Measurements from ENCODE around the gene SIPA1L3.
"Not testable (repeated sequence)": the region's sequence is repeated elsewhere in the genome, so short reads cannot be mapped to it uniquely, and the experiment has no call there.

SIPA1L3 gene

GRCh38 chr19:38046254-38047048 lies 139.4 kb downstream of the SIPA1L3 start:
- peak; percentile 19 for DNase-seq

DNA sequence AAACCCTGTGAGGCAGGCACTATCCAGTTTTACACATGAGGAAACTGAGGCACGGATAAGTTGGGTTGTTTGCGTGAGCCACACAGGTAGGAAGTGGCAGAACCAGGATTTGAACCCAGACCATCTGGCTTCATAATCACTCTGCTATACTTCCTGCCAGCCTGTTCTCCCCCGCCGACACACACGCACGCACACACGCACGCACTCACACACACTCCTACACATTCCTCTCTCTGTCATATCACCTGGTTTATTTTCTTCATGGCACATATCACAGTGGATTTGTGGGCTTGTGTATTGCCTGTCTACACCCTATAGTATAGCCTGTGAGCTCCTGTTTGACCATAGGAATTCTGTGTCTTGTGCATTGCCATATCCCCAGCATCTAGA lies 140.0 kb downstream of the SIPA1L3 start:
- no peak for DNase-seq

DNA sequence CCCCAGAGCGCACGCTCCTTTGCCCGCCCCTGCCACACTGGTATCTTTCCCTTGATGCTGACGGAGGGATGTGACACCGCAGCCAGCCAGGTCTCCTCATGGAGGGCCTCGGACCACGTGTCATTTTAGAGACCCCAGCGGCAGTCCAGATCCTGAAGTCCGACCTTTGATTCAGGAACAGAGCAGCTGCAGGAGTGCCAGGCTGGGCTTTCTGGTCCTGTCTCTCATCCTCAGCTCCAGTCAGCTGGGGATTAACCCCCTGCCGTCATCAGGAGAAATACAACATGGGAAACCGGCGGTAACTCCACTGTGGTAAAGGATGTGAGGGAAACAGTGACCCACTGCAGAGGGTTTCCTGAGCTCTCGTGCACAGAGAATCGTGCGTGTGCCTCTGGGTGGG lies 140.6 kb downstream of the SIPA1L3 start:
- no peak for DNase-seq

GRCh38 chr19:38049105-38049649 lies 142.2 kb downstream of the SIPA1L3 start:
- DNase-seq: peak; percentile 79

DNA sequence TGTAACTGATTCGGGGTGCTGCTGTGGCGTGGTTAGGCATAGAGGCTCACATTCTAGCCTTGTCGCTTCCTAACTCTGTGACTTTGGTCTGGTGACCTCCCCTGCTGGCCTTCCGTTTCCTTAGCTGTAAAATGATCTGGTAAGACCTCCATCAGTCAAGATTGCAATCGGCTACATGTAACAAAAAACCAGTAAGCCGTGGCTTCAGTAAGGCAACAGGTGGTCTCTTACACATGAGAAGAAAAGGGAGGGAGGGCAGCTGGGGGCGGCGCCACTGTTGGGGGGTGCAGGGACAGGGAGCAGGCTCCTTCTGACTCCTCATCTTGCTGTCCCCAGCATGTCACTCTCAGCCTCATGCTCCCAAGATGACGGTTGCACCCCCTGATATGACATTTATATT lies 148.0 kb downstream of the SIPA1L3 start:
- no peak for DNase-seq

DNA sequence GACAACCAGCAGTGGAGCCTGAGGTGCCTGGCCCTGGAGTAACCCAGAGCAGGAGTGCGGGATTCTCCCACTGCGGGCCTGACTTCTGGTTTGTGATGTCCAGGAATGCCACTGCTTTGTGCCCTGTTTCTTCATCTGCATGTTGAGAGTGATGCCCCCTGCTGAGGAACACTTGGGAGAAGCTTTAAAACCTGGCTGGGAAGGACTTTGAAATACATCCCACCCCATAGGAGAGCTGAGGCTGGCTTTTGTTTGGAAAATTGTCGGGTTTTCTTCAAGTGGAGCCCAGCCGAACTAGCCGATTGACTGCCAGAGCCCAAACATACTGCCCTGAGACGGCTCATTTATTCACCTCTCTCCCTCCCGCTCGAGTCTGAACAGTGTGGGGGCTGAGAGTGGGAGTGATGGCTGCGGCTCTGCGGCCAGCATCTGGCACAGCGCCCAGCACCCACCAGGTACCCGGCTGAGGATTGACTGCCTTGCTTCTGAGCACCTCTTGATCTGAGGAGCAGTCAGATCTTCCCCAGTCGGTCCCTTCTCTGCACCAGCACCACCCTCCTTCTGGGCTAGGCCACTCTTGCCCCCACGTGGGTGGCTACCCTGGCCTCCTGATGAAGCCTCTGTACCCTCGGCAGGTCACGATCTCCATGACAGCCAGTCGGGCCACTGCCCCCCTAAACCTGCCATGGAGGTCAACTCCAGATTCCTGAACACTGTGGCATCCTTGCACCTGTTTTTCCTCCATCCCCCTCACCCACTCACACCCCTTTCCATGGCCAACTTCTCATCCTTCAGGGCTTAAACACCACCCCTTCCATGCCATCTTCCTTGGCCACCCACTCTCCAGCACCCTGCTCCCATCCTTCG lies 148.9 kb downstream of the SIPA1L3 start:
- no peak for DNase-seq

DNA sequence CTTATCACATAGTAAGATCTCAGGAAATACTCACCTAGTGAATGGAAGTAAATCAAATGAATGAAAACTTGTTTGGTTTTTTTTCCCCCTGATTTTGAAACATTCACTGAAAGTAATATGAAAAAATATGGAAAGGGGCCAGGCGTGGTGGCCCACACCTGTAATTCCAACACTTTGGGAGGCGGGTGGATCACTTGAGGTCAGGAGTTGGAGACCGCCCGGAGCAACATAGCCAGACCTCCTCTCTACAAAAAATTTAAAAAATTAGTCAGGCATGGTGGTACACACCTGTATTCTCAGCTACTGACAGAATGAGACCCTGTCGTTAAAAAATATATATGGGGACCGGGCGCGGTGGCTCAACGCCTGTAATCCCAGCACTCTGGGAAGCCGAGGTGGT lies 149.6 kb downstream of the SIPA1L3 start:
- no peak for DNase-seq

DNA sequence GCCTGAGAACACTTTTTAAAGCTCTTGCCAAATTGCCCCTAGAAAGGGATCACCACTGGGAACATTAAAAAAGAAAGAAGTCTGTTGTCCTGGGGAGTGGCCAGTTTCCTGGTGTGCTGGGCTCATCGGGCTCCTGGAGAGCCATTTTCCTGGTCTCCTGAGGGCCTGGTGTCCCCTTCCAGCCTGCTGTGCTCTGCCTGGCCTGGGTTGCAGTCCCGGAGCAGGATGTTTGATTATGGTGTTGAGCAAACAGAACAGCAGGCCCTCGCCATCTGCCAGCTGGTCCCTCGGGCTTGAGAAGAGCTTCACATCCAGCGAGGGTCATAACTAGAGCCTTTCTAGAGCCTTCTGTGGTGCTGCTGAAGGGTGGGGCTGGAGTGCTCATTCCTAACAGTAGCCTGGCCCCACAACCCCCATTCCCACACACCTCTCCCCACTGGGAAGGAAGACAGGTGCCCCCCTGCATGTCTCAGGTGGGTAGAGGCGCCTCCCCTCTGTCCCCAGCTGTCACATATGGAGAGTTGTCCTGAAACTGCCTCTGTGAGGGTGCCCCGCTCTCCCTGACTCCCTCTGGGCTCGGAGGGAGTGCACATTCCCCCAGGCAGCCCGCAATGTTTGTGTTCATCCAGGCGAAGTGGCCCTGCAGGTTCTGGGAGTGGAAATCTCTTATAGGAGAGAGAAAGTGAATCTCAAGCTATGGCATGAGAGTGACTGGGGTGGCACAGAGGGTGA lies 151.1 kb downstream of the SIPA1L3 start:
- no peak for DNase-seq

- DNase-seq: peak; percentile 14
Measured at GRCh38 chr19:38059897-38060296, 152.9 kb downstream of the SIPA1L3 start.

DNA sequence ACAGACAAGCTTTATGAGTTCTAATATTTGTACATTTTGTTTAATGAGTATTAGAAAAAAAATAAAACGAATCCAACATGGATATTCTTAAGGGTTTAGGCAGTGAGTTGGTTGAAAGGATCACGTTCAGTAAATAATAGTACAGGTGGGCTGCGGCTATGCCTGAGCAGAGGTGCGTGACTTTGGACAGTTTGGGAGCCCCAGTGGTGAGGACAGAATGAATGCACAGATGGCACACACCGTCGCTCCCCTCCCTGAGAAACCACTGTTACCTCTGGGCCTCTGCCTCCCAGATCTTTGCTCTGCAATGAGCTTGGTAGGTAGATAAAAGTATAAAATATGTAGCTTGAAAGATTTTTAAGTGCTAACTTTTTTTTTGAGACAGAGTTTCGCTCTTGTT lies 153.3 kb downstream of the SIPA1L3 start:
- DNase-seq: no peak

- DNase-seq: no peak
Measured at GRCh38 chr19:38061294-38061693, 154.3 kb downstream of the SIPA1L3 start.

GRCh38 chr19:38062959-38063761 lies 156.2 kb downstream of the SIPA1L3 start:
- DNase-seq: no peak

- DNase-seq: no peak
Measured at GRCh38 chr19:38063928-38064327, 156.9 kb downstream of the SIPA1L3 start.

DNA sequence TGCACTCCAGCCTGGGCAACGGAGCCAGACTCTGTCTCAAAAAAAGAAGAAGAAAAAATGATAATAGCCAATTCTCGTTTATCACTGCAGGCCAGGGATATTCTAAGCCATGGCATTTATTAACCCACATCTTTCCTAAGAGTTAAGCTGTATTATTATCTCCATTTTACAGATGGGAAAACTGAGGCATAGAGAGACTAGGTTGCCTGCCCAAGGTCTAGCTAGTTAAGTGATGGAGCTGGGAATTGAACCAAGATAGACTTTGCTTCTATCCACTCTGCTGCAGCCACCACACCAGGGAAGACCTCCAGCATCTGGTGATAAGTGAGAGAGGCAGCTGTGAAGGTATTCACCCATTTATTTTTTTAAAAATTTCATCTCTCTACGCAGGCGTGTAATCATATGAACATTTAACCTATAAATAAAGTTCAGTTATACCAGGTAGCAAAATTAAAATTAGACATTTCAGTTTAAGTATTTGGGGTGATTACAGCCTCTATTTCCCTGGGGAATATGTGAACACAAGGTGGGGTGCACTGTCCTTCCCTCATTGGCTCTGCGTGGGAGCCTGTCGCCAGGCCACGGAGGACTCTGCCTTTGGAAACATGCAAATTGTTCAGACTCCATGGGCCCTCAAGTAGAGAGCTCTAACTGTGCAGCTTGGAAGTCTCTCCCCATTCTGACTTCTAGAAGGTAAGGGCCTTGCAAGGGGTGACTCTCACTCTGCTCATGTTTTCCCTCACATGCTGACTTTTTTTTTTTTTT lies 157.8 kb downstream of the SIPA1L3 start:
- no peak for DNase-seq

GRCh38 chr19:38065775-38066174 lies 158.8 kb downstream of the SIPA1L3 start:
- DNase-seq: not testable (repeated sequence)

GRCh38 chr19:38068826-38069225 lies 161.8 kb downstream of the SIPA1L3 start:
- no peak for DNase-seq

GRCh38 chr19:38070573-38070972 lies 163.6 kb downstream of the SIPA1L3 start:
- DNase-seq: no peak

GRCh38 chr19:38071054-38071453 lies 164.0 kb downstream of the SIPA1L3 start:
- DNase-seq: not testable (repeated sequence)

DNA sequence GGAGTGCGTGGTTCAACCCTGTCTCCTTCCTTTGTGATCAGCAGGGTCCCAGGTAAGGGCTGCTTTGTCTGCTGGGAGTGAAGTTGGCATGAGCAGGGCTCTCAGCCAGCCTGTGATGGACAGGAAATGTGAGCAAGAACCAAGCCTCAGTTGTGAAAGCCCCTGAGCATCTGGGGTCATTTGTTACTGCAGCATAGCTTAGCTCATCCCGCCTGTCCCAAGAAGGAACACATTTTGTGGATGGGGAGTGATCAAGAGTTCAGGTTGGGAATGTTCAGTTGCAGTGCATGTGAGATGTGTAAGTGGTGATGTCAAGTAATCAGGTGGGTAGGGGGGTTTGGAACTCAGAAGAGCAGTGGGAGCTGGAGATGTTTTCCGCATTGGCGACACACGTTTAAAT lies 164.6 kb downstream of the SIPA1L3 start:
- DNase-seq: no peak

DNA sequence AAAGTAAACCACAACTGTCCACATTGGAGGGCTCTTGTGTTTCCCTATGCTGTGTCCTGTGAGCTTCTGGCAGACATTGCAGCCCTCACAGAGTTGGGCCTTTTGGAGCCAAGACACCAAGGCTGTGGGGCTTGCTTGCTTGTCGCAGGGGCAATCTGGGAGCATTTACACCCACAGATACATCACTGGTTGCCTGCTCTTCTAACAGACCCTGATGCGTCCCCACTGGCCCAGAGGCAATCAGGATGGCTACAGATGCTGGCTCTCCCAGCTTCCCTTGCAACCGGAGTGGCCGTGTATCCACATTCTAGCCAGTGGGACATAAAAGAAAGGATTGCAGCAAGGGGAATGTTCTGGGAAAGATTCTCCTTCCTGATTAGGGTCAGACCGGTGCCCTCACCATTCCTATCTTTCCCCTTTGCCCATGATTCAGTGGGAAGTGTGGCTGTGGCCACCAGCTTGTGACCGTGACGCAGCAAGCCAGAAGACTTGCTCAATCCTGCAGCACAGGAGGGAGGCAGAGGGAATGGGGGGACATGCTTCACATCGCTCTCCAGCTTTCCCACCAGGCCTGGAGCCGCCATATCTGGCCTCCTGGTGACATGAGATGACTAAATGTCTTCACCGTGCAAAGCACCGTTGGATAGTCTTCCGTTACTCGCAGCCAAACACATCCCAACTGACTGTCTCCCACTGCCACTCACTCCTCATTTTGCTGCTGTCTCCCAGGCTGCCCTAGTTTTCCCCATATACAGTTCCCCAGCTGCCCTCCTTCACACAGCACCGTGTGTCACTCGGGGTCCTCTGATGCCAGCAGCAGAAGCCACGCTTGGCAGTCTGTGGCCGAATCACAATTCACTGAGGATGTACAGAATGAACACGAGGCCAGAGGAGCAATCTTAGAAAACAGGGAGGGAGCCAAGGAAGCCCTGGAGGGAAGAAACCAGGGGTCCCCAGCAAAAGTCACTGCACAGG lies 166.1 kb downstream of the SIPA1L3 start:
- DNase-seq: no peak
